Esophagus muscularis mucosa (tissue), 3 donors: ENCODE data around the gene GRM5.

Experiments
- CTCF ChIP-seq, 3 experiments: fragments of 200-600 bp in 2 of 3; fragments of 450-650 bp in 1 of 3; sonication (generic) in 2 of 3; IDR thresholded peaks; one replicate each; pipeline ENCODE4 v1.5.1; 2017 to 2019; ENCODE audit warnings: antibody characterized with exemption in 3 of 3, mild to moderate bottlenecking in 2 of 3, moderate library complexity in 1 of 3
- POLR2A ChIP-seq: fragments of 450-650 bp; IDR thresholded peaks from one replicate; pipeline ENCODE4 v1.6.1; 2017; ENCODE audit warnings: antibody characterized with exemption, moderate library complexity, mild to moderate bottlenecking, low read depth

GRCh38 chr11:88487646-88488045, 578.1 kb downstream of the GRM5 start:
- TF ChIP-seq CTCF (IDR thresholded peaks at IDR 0.05) (no peak), POLR2A (no peak)
